SK-N-SH (cell line): ENCODE data around the gene SPATA20. TPM values are rescaled to one million over a fixed set of nuclear protein-coding genes. Genes with fewer than 3 reads are reported as not detected.

Experiments
- CTCF ChIA-PET: fragments of 300-600, 350-600 bp; formaldehyde crosslinking; extraction: SDS; loops from one replicate; lab custom pipeline; 2021; lab: Yijun Ruan, JAX
- POLR2A ChIA-PET: fragments of 350-600 bp; sonication (Branson Sonifier 250); formaldehyde crosslinking; extraction: SDS; loops from one replicate; lab custom pipeline; 2020; ENCODE audit warnings: antibody characterized with exemption, inconsistent platforms; lab: Yijun Ruan, JAX
- DNase-seq: peaks from one replicate; pipeline ENCODE4 v3.0.0; 2012
- H2AFZ ChIP-seq: fragments of 200-600 bp; sonication (generic); 2 replicates; pipeline ENCODE4 v1.8.1; 2016; ENCODE audit warnings: antibody characterized with exemption, mild to moderate bottlenecking, low read depth
- H3F3A ChIP-seq: fragments of 200-600 bp; sonication (generic); replicated peaks from 2 replicates; pipeline ENCODE3; 2016; ENCODE audit warnings: antibody characterized with exemption, mild to moderate bottlenecking; ENCODE audit not compliant: insufficient read depth
- H3K27ac ChIP-seq, 2 experiments: fragments of 200-500 bp in 1 of 2; fragments of 200-600 bp in 1 of 2; sonication (Bioruptor generic) in 1 of 2; sonication (generic), shearing (Covaris generic) in 1 of 2; 2 replicates each; pipeline versions ENCODE4 v1.5.1 to v1.6.1; 2014 to 2016; ENCODE audit warnings: low read depth in 2 of 2, inconsistent platforms in 1 of 2, low read length in 1 of 2, mild to moderate bottlenecking in 1 of 2, mixed read lengths in 1 of 2
- H3K27me3 ChIP-seq: fragments of 200-600 bp; sonication (generic), shearing (Covaris generic); 2 replicates; pipeline ENCODE4 v1.6.1; 2016; ENCODE audit warnings: mixed run types; ENCODE audit not compliant: insufficient read depth
- H3K36me3 ChIP-seq, 2 experiments: fragments of 200-500 bp in 1 of 2; fragments of 200-600 bp in 1 of 2; sonication (Bioruptor generic) in 1 of 2; sonication (generic) in 1 of 2; replicated peaks in 1 of 2; 2 replicates each; pipeline versions ENCODE3 to v1.5.1; 2014 to 2016; ENCODE audit warnings: low read length in 1 of 2, mild to moderate bottlenecking in 1 of 2; ENCODE audit not compliant: insufficient read depth in 2 of 2, control insufficient read depth in 1 of 2
- H3K4me1 ChIP-seq, 2 experiments: fragments of 200-500 bp in 1 of 2; fragments of 200-600 bp in 1 of 2; sonication (Bioruptor generic) in 1 of 2; sonication (generic), shearing (Covaris generic) in 1 of 2; 2 replicates each; pipeline versions ENCODE4 v1.5.1 to v1.6.1; 2014 to 2016; ENCODE audit warnings: low read depth in 1 of 2, low read length in 1 of 2, mixed run types in 1 of 2; ENCODE audit not compliant: insufficient read depth in 2 of 2, control insufficient read depth in 1 of 2
- H3K4me2 ChIP-seq: fragments of 200-600 bp; sonication (generic), shearing (Covaris generic); 2 replicates; pipeline ENCODE4 v1.6.1; 2017; ENCODE audit warnings: mixed run types
- H3K4me3 ChIP-seq, 2 experiments: fragments of 200-500 bp in 1 of 2; fragments of 200-600 bp in 1 of 2; sonication (Bioruptor generic) in 1 of 2; sonication (generic), shearing (Covaris generic) in 1 of 2; 2 replicates each; pipeline versions ENCODE4 v1.5.1 to v1.8.1; 2014 to 2016; ENCODE audit warnings: low read depth in 2 of 2, inconsistent platforms in 1 of 2, low read length in 1 of 2, mild to moderate bottlenecking in 1 of 2, mixed read lengths in 1 of 2, moderate library complexity in 1 of 2
- H3K79me2 ChIP-seq: fragments of 200-600 bp; sonication (generic); 2 replicates; pipeline ENCODE4 v1.8.1; 2017; ENCODE audit warnings: mild to moderate bottlenecking; ENCODE audit not compliant: insufficient read depth
- H3K9ac ChIP-seq: fragments of 200-600 bp; sonication (generic); 2 replicates; pipeline ENCODE4 v1.6.1; 2017; ENCODE audit warnings: mixed run types
- H3K9me2 ChIP-seq: fragments of 200-600 bp; sonication (generic); 2 replicates; pipeline ENCODE4 v1.6.1; 2017; ENCODE audit warnings: mixed run types
- H3K9me3 ChIP-seq: fragments of 200-600 bp; sonication (generic); 2 replicates; pipeline ENCODE4 v1.6.1; 2017; ENCODE audit warnings: mixed run types, mild to moderate bottlenecking, moderate library complexity
- H4K20me1 ChIP-seq: fragments of 200-600 bp; sonication (generic); 2 replicates; pipeline ENCODE4 v1.6.1; 2017; ENCODE audit warnings: mild to moderate bottlenecking, mixed run types; ENCODE audit not compliant: insufficient read depth
- FOSL2 ChIP-seq: IDR thresholded peaks from 2 replicates; pipeline ENCODE4 v1.4.0; 2012; ENCODE audit warnings: low read depth, mild to moderate bottlenecking, moderate library complexity, borderline replicate concordance
- FOXJ3 ChIP-seq: sonication (generic); formaldehyde crosslinking; IDR thresholded peaks from 2 replicates; pipeline ENCODE4 v1.5.1; 2020; ENCODE audit warnings: mild to moderate bottlenecking, missing genetic modification reagents
- GABPA ChIP-seq: IDR thresholded peaks from 2 replicates; pipeline ENCODE4 v1.4.0; 2012; ENCODE audit warnings: low read depth, mild to moderate bottlenecking
- MEF2A ChIP-seq: IDR thresholded peaks from 2 replicates; pipeline ENCODE4 v1.4.0; 2012; ENCODE audit warnings: low read depth, borderline replicate concordance
- NFIC ChIP-seq: IDR thresholded peaks from 2 replicates; pipeline ENCODE4 v1.4.0; 2012; ENCODE audit warnings: borderline replicate concordance
- NRF1 ChIP-seq: IDR thresholded peaks from 2 replicates; pipeline ENCODE4 v1.6.1; 2012; ENCODE audit warnings: low read depth, mild to moderate bottlenecking, low read length
- RAD21 ChIP-seq: IDR thresholded peaks from 2 replicates; pipeline ENCODE4 v1.6.1; 2012; ENCODE audit warnings: mild to moderate bottlenecking, low read length
- REST ChIP-seq: IDR thresholded peaks from 2 replicates; pipeline ENCODE4 v1.6.1; 2012; ENCODE audit warnings: mild to moderate bottlenecking, low read depth, low read length, moderate library complexity
- RFX5 ChIP-seq: IDR thresholded peaks from 2 replicates; pipeline ENCODE4 v1.6.1; 2012; ENCODE audit warnings: mild to moderate bottlenecking, improper control_type of control experiment, low read length
- RXRA ChIP-seq: IDR thresholded peaks from 2 replicates; pipeline ENCODE4 v1.4.0; 2012; ENCODE audit warnings: low read depth, mild to moderate bottlenecking, borderline replicate concordance
- USF1 ChIP-seq: IDR thresholded peaks from 2 replicates; pipeline ENCODE4 v1.4.0; 2012; ENCODE audit warnings: low read depth, borderline replicate concordance
- USF2 ChIP-seq: fragments of 150-350 bp; IDR thresholded peaks from 2 replicates; pipeline ENCODE4 v1.6.1; 2017; ENCODE audit warnings: antibody characterized with exemption, low read length, low read depth, borderline replicate concordance
- WGBS: methylation state at CpG from one replicate; pipeline ENCODE4 v1.1.6; 2017; ENCODE audit warnings: low lambda C conversion rate; 5-methylcytosine and 5-hydroxymethylcytosine counted together
- polyA plus RNA-seq, 3 experiments: library from polyadenylated mRNA; depleted of rRNA; stranded (reverse); fragments of >200 nt; gene quantifications; 2 replicates each; pipeline ENCODE4 v1.2.3, GENCODE V29; 2012

SPATA20 gene
- polyA plus RNA-seq, 1 of the 3 experiments (the other 2 are of a cell fraction): 92.0 TPM

- DNase-seq: no peak
- Histone ChIP-seq H3K9ac (no peak overlapping the region), H3K4me1 (peaks cover 0 to 16% of the 10 kb centered on the region in 2 experiments; a peak in 1 of 4 replicates), H3F3A (no peaks in the 10 kb centered on the region), H3K79me2 (no peaks in the 10 kb centered on the region), H3K27ac (no peak overlapping the region), H3K36me3 (no peaks in the 10 kb centered on the region), H3K9me2 (no peaks in the 10 kb centered on the region), H3K9me3 (no peaks in the 10 kb centered on the region), H4K20me1 (no peaks in the 10 kb centered on the region), H3K4me2 (no peak overlapping the region), H2AFZ (no peak overlapping the region), H3K4me3 (no peak overlapping the region), H3K27me3 (peaks cover 17% of the 10 kb centered on the region)
- TF ChIP-seq FOSL2: no peak
- TF ChIP-seq RXRA: no peak
- TF ChIP-seq RAD21: no peak
- no peak for TF ChIP-seq REST
- no peak for TF ChIP-seq USF1
- no peak for TF ChIP-seq GABPA
- no peak for TF ChIP-seq NFIC
- TF ChIP-seq MEF2A: no peak
- TF ChIP-seq FOXJ3 (CRISPR knock-in tag): no peak
- WGBS: 89% methylated on average over 12 of the region's 12 CpGs
- POLR2A ChIA-PET: no interaction called here
- CTCF ChIA-PET: interaction anchor here (1.1 to 1.5 kb wide), 3 partner anchors 25 to 49 kb away, joined by 3 to 4 read pairs (median 4); no protein-coding TSS in a partner anchor
Observed at GRCh38 chr17:50581316-50581715, 34.3 kb downstream of the SPATA20 start.

- no peaks in the 10 kb centered on the region for H4K20me1 ChIP-seq
- POLR2A ChIA-PET: no interaction called here
Observed at GRCh38 chr17:50582741-50583140, 35.8 kb downstream of the SPATA20 start.

More at GRCh38 chr17:50582741-50583140, 35.8 kb downstream of the SPATA20 start:
- no peak overlapping the region for H3K27ac ChIP-seq
- WGBS: 75% methylated on average over 2 of the region's 2 CpGs
- no peak overlapping the region for H2AFZ ChIP-seq
- no peak overlapping the region for H3K4me3 ChIP-seq
- H3K9me3 ChIP-seq: no peaks in the 10 kb centered on the region
- no peak overlapping the region for H3K9ac ChIP-seq
- H3K79me2 ChIP-seq: no peaks in the 10 kb centered on the region
- no peaks in the 10 kb centered on the region for H3K9me2 ChIP-seq
- TF ChIP-seq NRF1 (no peak), RFX5 (no peak), USF2 (no peak)
- H3K4me2 ChIP-seq: no peak overlapping the region
- no peaks in the 10 kb centered on the region for H3F3A ChIP-seq
- DNase-seq: no peak
- CTCF ChIA-PET: interaction anchor here (1.0 to 12.9 kb wide), 7 partner anchors 13 to 200 kb away, joined by 3 to 163 read pairs (median 3); no protein-coding TSS in a partner anchor
- H3K27me3 ChIP-seq: peaks cover 24% of the 10 kb centered on the region
- H3K4me1 ChIP-seq: peaks cover 0 to 29% of the 10 kb centered on the region in 2 experiments; a peak in 1 of 4 replicates
- no peaks in the 10 kb centered on the region for H3K36me3 ChIP-seq
